K562 (cell line): ENCODE measurements around the gene PRCD. TPM values are rescaled to one million over a fixed set of nuclear protein-coding genes. Genes with fewer than 3 reads are reported as not detected.

Source experiments
- ATAC-seq: fragments of 200-7000 bp; cut with Tn5 transposase; 3 replicates; pipeline ENCODE4 v1.9.1; 2020; ENCODE audit warnings: moderate library complexity
- BruUV-seq: library from RNA; stranded (reverse); fragments of 400-500 nt; replicated peaks from 2 replicates; lab custom pipeline; 2021; lab: Mats Ljungman, UMichigan
- CTCF ChIA-PET: fragments of 300-600 bp; formaldehyde crosslinking; extraction: SDS; loops from one replicate; lab custom pipeline; 2021; ENCODE audit warnings: low intra/inter-chr PET ratio; lab: Yijun Ruan, JAX
- POLR2A ChIA-PET: fragments of 300-600, 350-650 bp; sonication (Branson Sonifier 250); formaldehyde crosslinking; extraction: SDS; loops from one replicate; lab custom pipeline; 2021; ENCODE audit warnings: antibody characterized with exemption, inconsistent platforms; lab: Yijun Ruan, JAX
- DNase-seq, 4 experiments: peaks; one replicate each; pipeline versions ENCODE4 v3.0.0 to v3.0.0-alpha.2; 2011 to 2018; ENCODE audit warnings: low spot score in 3 of 4, mixed read lengths in 3 of 4; ENCODE audit errors: extremely low read depth in 1 of 4
- FAIRE-seq: peaks from 2 replicates; lab custom pipeline; 2011; peaks lifted over from hg19 to GRCh38; lab: Jason Lieb, UNC
- H2AFZ ChIP-seq: 2 replicates; pipeline ENCODE4 v1.6.0; 2011; ENCODE audit warnings: low read depth, low read length, control low read depth, inconsistent platforms
- H3K27ac ChIP-seq: fragments of 200-600 bp; 3 replicates; pipeline ENCODE4 v1.8.0; 2011; ENCODE audit warnings: low read depth, mild to moderate bottlenecking, control low read depth, inconsistent platforms, low read length, moderate library complexity, mixed read lengths; ENCODE audit errors: extremely low read depth
- H3K27me3 ChIP-seq, 2 experiments: fragments of 300-600 bp in 1 of 2; 2 replicates in 1 of 2; 3 replicates in 1 of 2; pipeline versions ENCODE4 v1.6.0 to v1.8.0; 2011; ENCODE audit warnings: inconsistent platforms in 2 of 2, low read length in 2 of 2, mild to moderate bottlenecking in 1 of 2, mixed read lengths in 1 of 2, moderate library complexity in 1 of 2; ENCODE audit not compliant: control insufficient read depth in 2 of 2, insufficient read depth in 2 of 2
- H3K36me3 ChIP-seq: fragments of 300-600 bp; 3 replicates; pipeline ENCODE4 v1.8.0; 2011; ENCODE audit warnings: mild to moderate bottlenecking, low read length, inconsistent platforms; ENCODE audit not compliant: control insufficient read depth, insufficient read depth
- H3K4me1 ChIP-seq, 2 experiments: fragments of 200-600 bp in 1 of 2; replicated peaks in 1 of 2; 2 replicates in 1 of 2; 3 replicates in 1 of 2; pipeline versions ENCODE4 v1.5.1 to v1.8.0; 2011; ENCODE audit warnings: inconsistent platforms in 2 of 2, low read length in 2 of 2, mild to moderate bottlenecking in 1 of 2, mixed read lengths in 1 of 2, moderate library complexity in 1 of 2; ENCODE audit not compliant: control insufficient read depth in 2 of 2, insufficient read depth in 2 of 2
- H3K4me2 ChIP-seq: 2 replicates; pipeline ENCODE4 v1.6.1; 2011; ENCODE audit warnings: low read length, control low read depth, inconsistent platforms, mixed read lengths; ENCODE audit not compliant: insufficient read depth
- H3K4me3 ChIP-seq: fragments of 200-600 bp; sonication (generic), shearing (Covaris generic); 2 replicates; pipeline ENCODE4 v1.5.1; 2016; ENCODE audit warnings: control low read depth, inconsistent platforms
- H3K79me2 ChIP-seq: fragments of 200-600 bp; 3 replicates; pipeline ENCODE4 v1.8.0; 2011; ENCODE audit warnings: low read length, inconsistent platforms; ENCODE audit not compliant: control insufficient read depth, insufficient read depth
- H3K9ac ChIP-seq, 2 experiments: 2 replicates each; pipeline versions ENCODE4 v1.6.0 to v1.6.1; 2011; ENCODE audit warnings: low read depth in 2 of 2, low read length in 2 of 2, control low read depth in 1 of 2, inconsistent platforms in 1 of 2, mild to moderate bottlenecking in 1 of 2, mixed read lengths in 1 of 2; ENCODE audit not compliant: insufficient read depth in 1 of 2
- H3K9me1 ChIP-seq: one replicate; pipeline ENCODE4 v1.6.0; 2011; ENCODE audit warnings: inconsistent platforms, mild to moderate bottlenecking, low read length, moderate library complexity; ENCODE audit not compliant: control insufficient read depth, insufficient read depth
- H3K9me3 ChIP-seq: replicated peaks from 2 replicates; pipeline ENCODE4 v1.5.1; 2011; ENCODE audit warnings: low read depth, low read length, inconsistent platforms; ENCODE audit not compliant: control insufficient read depth, insufficient read depth
- H4K20me1 ChIP-seq: replicated peaks from 2 replicates; pipeline ENCODE4 v1.6.1; 2011; ENCODE audit warnings: low read length, inconsistent platforms, mixed read lengths; ENCODE audit not compliant: control insufficient read depth, insufficient read depth
- TRIM25 ChIP-seq: fragments of 450-650 bp; IDR thresholded peaks from 2 replicates; pipeline ENCODE4 v1.7.0; 2016; ENCODE audit warnings: borderline replicate concordance
- WGBS: fragments of 100-300 bp; shearing (Covaris generic); methylation state at CpG from one replicate; pipeline ENCODE4 v1.1.6; 2016; ENCODE audit warnings: low coverage, mixed read lengths; ENCODE audit not compliant: insufficient coverage; ENCODE audit errors: missing lambda C conversion rate; 5-methylcytosine and 5-hydroxymethylcytosine counted together
- in situ Hi-C: fragments of 300-500 bp; cut with MboI; formaldehyde crosslinking; loops from 4 replicates; pipeline ENCODE4 v1.15.0; 2018; ENCODE audit warnings: inconsistent platforms, mixed read lengths
- intact Hi-C: fragments of 100-400 bp; cut with micrococcal nuclease; formaldehyde crosslinking; loops from 2 replicates; pipeline ENCODE4 v1.14.2; 2022
- polyA plus RNA-seq, 8 experiments: library from polyadenylated mRNA; depleted of rRNA in 4 of 8; stranded (reverse) in 5 of 8; unstranded in 3 of 8; fragments of >200 nt; fragmentation: Nextera tagmentation in 2 of 8; fragmentation: Illumina TruSeq in 1 of 8; extraction: Ambion mirVana in 2 of 8; extraction: Trizol in 1 of 8; gene quantifications; 2 replicates each; pipeline versions ENCODE4 v1.2.1 to v1.2.3, GENCODE V29; 2011 to 2014; ENCODE audit warnings: inconsistent platforms in 1 of 8, missing spikeins in 1 of 8
- total RNA-seq, 7 experiments: library from RNA; depleted of rRNA in 6 of 7; stranded (reverse); fragments of >200 nt in 6 of 7; fragmentation: Illumina TruSeq in 2 of 7; extraction: Trizol in 2 of 7; gene quantifications; 2 replicates each; pipeline versions ENCODE4 v1.2.1 to v1.2.3, GENCODE V29; 2011 to 2021; ENCODE audit warnings: low replicate concordance in 1 of 7

The PRCD gene
- total and polyA plus RNA-seq, 9 of the 15 experiments (the other 6 are each of a cell fraction or from before 2014, with no cell fraction given), result 0.20 to 0.25 (median 0.21) TPM; not detected in 6

- no peak overlapping the region; a peak in 1 of 4 replicates for H3K9ac ChIP-seq
- H3K36me3 ChIP-seq, result no peaks in the 10 kb centered on the region
- no peak overlapping the region for H3K4me3 ChIP-seq
- no peak overlapping the region for H2AFZ ChIP-seq
- H3K79me2 ChIP-seq, result no peaks in the 10 kb centered on the region
- no peaks in the 10 kb centered on the region for H3K27me3 ChIP-seq
- no peaks in the 10 kb centered on the region for H4K20me1 ChIP-seq
- H3K9me1 ChIP-seq, result no peaks in the 10 kb centered on the region
- H3K27ac ChIP-seq, result no peak overlapping the region
- intact Hi-C loops, result loop anchor here (5.0 kb wide), 1 partner anchor 41 kb away; no protein-coding TSS in a partner anchor
- H3K9me3 ChIP-seq, result no peaks in the 10 kb centered on the region
- DNase-seq, result no peak
- 38% methylated on average over 8 of the region's 9 CpGs for WGBS
- no peak for TF ChIP-seq TRIM25
- TF ChIP-seq, all 486 proteins: peak for 0
- Histone ChIP-seq H3K4me1 (peaks cover 0 to 33% of the 10 kb centered on the region in 2 experiments; a peak in 3 of 5 replicates), H3K4me2 (no peak overlapping the region)
- FAIRE-seq (no peak), ATAC-seq (no peak)
- POLR2A ChIA-PET, result interaction anchor here (0.6 to 1.0 kb wide), 4 partner anchors 9 to 145 kb away, joined by 3 to 5 read pairs (median 4); no protein-coding TSS in a partner anchor
- in situ Hi-C loops, result no loop called here
- CTCF ChIA-PET, result interaction anchor here (0.7 to 2.1 kb wide), 3 partner anchors 26 to 83 kb away, joined by 4 to 24 read pairs (median 8); no protein-coding TSS in a partner anchor
- no TSS peak for BruUV-seq
Measured at GRCh38 chr17:76548378-76549214, 8.8 kb downstream of the PRCD start.
